Keratinocyte (primary cell): ENCODE measurements around the gene KAZALD1.

Experiments used
- EZH2 ChIP-seq: IDR thresholded peaks from one replicate; pipeline ENCODE4 v1.6.1; 2012; ENCODE audit warnings: inconsistent platforms, mild to moderate bottlenecking, low read length, moderate library complexity
- TF ChIP-seq, protein P1 (sequence below), 3 experiments: IDR thresholded peaks in 1 of 3; conservative IDR thresholded peaks in 1 of 3; optimal IDR thresholded peaks in 1 of 3; 2 replicates in 2 of 3; 3 replicates in 1 of 3; pipeline versions ENCODE3 to v1.5.1; 2011; ENCODE audit warnings: low read length in 3 of 3, mild to moderate bottlenecking in 3 of 3, moderate library complexity in 2 of 3, control low read depth in 1 of 3, inconsistent platforms in 1 of 3; ENCODE audit not compliant: insufficient read depth in 2 of 3; ENCODE audit errors: extremely low read depth in 1 of 3

DNA sequence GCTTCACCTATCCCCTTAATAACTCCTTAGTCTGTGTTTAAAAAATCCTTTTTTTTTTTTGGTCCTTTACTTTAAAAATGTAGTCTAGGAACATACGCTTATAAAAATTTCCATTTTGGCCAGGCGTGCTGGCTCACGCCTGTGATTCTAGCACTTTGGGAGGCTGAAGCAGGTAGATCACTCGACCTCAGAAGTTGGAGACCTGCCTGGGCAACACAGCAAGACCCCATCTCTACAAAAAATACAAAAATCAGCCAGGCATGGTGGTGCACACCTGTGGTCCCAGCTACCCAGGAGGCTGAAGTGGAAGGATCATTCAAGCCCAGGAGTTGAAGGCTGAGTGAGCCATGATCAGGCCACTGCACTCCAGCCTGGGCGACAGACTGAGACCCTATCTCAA, 14.8 kb downstream of the KAZALD1 start:
- TF ChIP-seq, protein P1, sequence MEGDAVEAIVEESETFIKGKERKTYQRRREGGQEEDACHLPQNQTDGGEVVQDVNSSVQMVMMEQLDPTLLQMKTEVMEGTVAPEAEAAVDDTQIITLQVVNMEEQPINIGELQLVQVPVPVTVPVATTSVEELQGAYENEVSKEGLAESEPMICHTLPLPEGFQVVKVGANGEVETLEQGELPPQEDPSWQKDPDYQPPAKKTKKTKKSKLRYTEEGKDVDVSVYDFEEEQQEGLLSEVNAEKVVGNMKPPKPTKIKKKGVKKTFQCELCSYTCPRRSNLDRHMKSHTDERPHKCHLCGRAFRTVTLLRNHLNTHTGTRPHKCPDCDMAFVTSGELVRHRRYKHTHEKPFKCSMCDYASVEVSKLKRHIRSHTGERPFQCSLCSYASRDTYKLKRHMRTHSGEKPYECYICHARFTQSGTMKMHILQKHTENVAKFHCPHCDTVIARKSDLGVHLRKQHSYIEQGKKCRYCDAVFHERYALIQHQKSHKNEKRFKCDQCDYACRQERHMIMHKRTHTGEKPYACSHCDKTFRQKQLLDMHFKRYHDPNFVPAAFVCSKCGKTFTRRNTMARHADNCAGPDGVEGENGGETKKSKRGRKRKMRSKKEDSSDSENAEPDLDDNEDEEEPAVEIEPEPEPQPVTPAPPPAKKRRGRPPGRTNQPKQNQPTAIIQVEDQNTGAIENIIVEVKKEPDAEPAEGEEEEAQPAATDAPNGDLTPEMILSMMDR (optimal IDR thresholded peaks at IDR 0.05 in 1 of 3, IDR thresholded peaks at IDR 0.05 in 1 of 3, conservative IDR thresholded peaks at IDR 0.05 in 1 of 3; ENCODE audit: extremely low read depth in 1 of 3, insufficient read depth in 2 of 3, low read length in 3 of 3), result no peak
- no peak for TF ChIP-seq EZH2
